ENCODE results near the gene KCTD5. TPM values are rescaled to one million over a fixed set of nuclear protein-coding genes. Genes with fewer than 3 reads are reported as not detected.

Gene KCTD5
- total and polyA plus RNA-seq, 2 experiments from 2014 or later, result 31.5 to 32.2 TPM

DNA sequence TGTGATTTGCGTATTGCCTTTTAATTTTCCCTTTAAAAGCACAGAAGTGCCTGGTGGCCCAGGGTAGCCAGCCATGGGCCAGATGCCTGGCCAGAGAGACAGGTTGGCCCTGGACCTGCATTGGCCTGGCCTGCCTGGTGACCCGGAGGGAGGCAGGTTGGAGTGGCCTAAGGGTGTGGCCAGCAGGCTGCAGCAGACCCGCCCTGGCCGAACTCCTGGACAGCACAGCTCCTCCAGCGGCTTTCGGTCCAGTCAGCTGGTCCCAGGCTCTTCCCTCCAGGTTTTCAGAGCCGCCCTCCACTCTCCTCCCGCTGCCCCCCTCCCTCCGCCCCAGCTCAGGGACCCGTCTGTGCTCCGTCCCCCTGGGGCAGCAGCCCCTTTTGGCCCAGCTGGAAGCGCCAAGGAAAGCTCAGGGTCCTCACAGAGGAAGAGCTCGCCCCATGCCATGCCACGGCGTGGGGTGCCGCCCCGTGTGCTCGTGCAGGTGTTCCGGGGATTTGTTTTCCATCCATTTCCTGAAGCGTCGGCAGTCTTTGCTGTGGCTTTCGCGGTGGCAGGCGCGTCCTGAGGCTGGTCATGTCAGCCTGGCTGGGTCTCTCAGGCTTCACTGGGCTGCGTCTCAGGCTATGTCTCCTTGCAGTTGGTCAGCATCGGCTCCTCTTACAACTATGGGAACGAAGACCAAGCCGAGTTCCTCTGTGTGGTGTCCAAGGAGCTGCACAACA is 19.6 kb downstream of the KCTD5 start:
- no peak for DNase-seq (ENCODE audit: low spot score)
- Histone ChIP-seq H3K27ac (no peak overlapping the region), H3K27me3 (no peaks in the 10 kb centered on the region), H3K9me3 (ENCODE audit: low read depth) (no peaks in the 10 kb centered on the region), H3K79me2 (no peaks in the 10 kb centered on the region), H2AFZ (no peak overlapping the region), H3K4me3 (no peak overlapping the region), H3K9me2 (replicated peaks; ENCODE audit: insufficient read depth) (no peaks in the 10 kb centered on the region), H3K4me2 (no peak overlapping the region), H3K4me1 (ENCODE audit: insufficient read depth) (no peaks in the 10 kb centered on the region), H4K20me1 (ENCODE audit: insufficient read depth, poor library complexity, severe bottlenecking) (no peaks in the 10 kb centered on the region), H3K36me3 (replicated peaks; ENCODE audit: insufficient read depth, low read depth) (no peaks in the 10 kb centered on the region)
- TF ChIP-seq EZH2 (IDR thresholded peaks at IDR 0.05; ENCODE audit: borderline replicate concordance) (no peak), EZH2phosphoT487 (IDR thresholded peaks at IDR 0.05; ENCODE audit: low read depth, severe bottlenecking, unreplicated experiment) (no peak)
- TF ChIP-seq, protein P1, sequence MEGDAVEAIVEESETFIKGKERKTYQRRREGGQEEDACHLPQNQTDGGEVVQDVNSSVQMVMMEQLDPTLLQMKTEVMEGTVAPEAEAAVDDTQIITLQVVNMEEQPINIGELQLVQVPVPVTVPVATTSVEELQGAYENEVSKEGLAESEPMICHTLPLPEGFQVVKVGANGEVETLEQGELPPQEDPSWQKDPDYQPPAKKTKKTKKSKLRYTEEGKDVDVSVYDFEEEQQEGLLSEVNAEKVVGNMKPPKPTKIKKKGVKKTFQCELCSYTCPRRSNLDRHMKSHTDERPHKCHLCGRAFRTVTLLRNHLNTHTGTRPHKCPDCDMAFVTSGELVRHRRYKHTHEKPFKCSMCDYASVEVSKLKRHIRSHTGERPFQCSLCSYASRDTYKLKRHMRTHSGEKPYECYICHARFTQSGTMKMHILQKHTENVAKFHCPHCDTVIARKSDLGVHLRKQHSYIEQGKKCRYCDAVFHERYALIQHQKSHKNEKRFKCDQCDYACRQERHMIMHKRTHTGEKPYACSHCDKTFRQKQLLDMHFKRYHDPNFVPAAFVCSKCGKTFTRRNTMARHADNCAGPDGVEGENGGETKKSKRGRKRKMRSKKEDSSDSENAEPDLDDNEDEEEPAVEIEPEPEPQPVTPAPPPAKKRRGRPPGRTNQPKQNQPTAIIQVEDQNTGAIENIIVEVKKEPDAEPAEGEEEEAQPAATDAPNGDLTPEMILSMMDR (IDR thresholded peaks at IDR 0.05; ENCODE audit: poor library complexity), result no peak
- 96% methylated on average over 26 of the region's 29 CpGs for WGBS (ENCODE audit: low lambda C conversion rate, missing lambda C conversion rate)

DNA sequence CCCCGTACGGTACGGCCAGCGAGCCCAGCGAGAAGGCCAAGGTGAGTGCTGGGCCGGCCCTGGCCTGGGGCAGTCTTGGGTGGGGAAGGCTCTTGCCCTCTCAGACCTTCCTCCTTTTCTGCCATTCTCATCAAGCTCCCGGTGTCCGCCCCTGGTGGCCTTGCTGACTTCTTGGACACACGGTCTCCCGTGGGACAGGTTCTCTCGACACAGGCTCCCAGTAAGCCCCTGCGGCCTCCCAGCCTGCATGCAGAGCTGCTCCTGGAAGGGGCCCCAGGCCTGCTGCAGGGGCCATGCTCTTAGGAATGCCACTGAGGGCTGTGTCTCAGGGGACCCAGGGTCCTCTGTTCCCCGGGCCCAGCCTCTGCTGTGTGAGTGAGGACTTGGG is 20.1 kb downstream of the KCTD5 start:
- H3K4me2 ChIP-seq, result no peak overlapping the region

DNA sequence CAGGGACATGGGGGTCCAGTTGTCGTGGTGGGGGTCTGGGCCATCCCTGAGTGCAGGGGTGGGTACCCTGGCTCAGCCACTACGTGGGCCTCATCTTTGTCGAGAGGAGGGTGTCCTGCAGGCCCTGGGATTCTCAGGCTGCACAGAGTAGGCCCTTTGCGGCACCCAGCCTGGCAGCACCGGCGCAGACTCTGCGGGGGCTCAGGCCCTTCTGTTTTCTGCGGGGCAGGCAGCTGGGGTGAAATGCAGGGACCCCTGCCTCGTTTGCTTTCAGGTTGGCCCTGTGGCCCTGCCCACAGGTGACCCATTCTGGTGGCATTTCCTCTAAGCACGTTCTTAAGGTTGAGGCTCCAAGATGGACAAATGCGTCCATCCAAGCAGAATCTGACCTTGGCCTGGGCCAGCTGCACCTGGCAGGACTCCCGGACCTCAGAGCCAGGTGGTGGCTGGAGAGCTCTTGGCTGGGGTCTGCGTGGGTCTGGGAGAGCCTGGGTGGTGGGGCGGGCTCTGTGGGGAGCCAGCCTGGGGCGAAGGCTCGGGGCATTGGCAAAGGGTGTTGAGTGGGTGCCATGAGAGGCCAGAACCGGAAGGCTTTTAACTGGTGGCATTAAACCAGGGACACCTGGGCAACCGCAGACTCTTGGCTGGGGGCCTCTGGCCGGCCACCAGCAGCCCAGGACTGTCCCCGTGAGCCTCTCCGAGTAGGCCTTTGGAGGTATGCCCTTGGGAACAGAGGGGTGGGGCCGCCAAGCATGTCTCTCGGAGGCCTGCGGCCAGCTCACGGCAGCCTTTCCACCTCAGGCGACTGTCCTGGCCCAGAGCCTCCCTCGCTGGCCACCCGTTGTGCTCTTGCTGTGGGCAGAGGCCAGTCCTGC is 20.8 kb downstream of the KCTD5 start:
- no peaks in the 10 kb centered on the region for H3K4me1 ChIP-seq (ENCODE audit: insufficient read depth)
- no peak overlapping the region for H3K27ac ChIP-seq
- no peak overlapping the region for H3K4me3 ChIP-seq
- no peaks in the 10 kb centered on the region for H3K79me2 ChIP-seq
- H3K9me2 ChIP-seq (replicated peaks; ENCODE audit: insufficient read depth), result no peaks in the 10 kb centered on the region
- WGBS (ENCODE audit: low lambda C conversion rate, missing lambda C conversion rate), result 96% methylated on average over 26 of the region's 28 CpGs
- TF ChIP-seq EZH2phosphoT487 (IDR thresholded peaks at IDR 0.05; ENCODE audit: low read depth, severe bottlenecking, unreplicated experiment) (no peak), EZH2 (IDR thresholded peaks at IDR 0.05; ENCODE audit: borderline replicate concordance) (no peak)
- TF ChIP-seq, protein P1 (IDR thresholded peaks at IDR 0.05; ENCODE audit: poor library complexity), result no peak
- no peak overlapping the region for H3K4me2 ChIP-seq
- no peak overlapping the region for H2AFZ ChIP-seq
- H3K9me3 ChIP-seq (ENCODE audit: low read depth), result no peaks in the 10 kb centered on the region
- DNase-seq (ENCODE audit: low spot score), result no peak
- H3K27me3 ChIP-seq, result no peaks in the 10 kb centered on the region
- no peaks in the 10 kb centered on the region for H3K36me3 ChIP-seq (replicated peaks; ENCODE audit: insufficient read depth, low read depth)
- no peaks in the 10 kb centered on the region for H4K20me1 ChIP-seq (ENCODE audit: insufficient read depth, poor library complexity, severe bottlenecking)

More for the DNA sequence above, 20.1 kb downstream of the KCTD5 start:
- WGBS (ENCODE audit: low lambda C conversion rate, missing lambda C conversion rate), result 97% methylated on average over 13 of the region's 13 CpGs
- H3K9me3 ChIP-seq (ENCODE audit: low read depth), result no peaks in the 10 kb centered on the region
- H3K27ac ChIP-seq, result no peak overlapping the region
- no peaks in the 10 kb centered on the region for H3K79me2 ChIP-seq
- H3K27me3 ChIP-seq, result no peaks in the 10 kb centered on the region
- no peak overlapping the region for H2AFZ ChIP-seq
- no peaks in the 10 kb centered on the region for H4K20me1 ChIP-seq (ENCODE audit: insufficient read depth, poor library complexity, severe bottlenecking)
- H3K4me3 ChIP-seq, result no peak overlapping the region
- no peaks in the 10 kb centered on the region for H3K9me2 ChIP-seq (replicated peaks; ENCODE audit: insufficient read depth)
- H3K36me3 ChIP-seq (replicated peaks; ENCODE audit: insufficient read depth, low read depth), result no peaks in the 10 kb centered on the region
- no peak for DNase-seq (ENCODE audit: low spot score)
- TF ChIP-seq EZH2phosphoT487 (IDR thresholded peaks at IDR 0.05; ENCODE audit: low read depth, severe bottlenecking, unreplicated experiment) (no peak), EZH2 (IDR thresholded peaks at IDR 0.05; ENCODE audit: borderline replicate concordance) (no peak)
- TF ChIP-seq, protein P1 (IDR thresholded peaks at IDR 0.05; ENCODE audit: poor library complexity), result no peak
- H3K4me1 ChIP-seq (ENCODE audit: insufficient read depth), result no peaks in the 10 kb centered on the region

Data from hepatocyte (in vitro differentiated cells).